ENCODE data around the gene APPL2.

APPL2 gene, protein sequence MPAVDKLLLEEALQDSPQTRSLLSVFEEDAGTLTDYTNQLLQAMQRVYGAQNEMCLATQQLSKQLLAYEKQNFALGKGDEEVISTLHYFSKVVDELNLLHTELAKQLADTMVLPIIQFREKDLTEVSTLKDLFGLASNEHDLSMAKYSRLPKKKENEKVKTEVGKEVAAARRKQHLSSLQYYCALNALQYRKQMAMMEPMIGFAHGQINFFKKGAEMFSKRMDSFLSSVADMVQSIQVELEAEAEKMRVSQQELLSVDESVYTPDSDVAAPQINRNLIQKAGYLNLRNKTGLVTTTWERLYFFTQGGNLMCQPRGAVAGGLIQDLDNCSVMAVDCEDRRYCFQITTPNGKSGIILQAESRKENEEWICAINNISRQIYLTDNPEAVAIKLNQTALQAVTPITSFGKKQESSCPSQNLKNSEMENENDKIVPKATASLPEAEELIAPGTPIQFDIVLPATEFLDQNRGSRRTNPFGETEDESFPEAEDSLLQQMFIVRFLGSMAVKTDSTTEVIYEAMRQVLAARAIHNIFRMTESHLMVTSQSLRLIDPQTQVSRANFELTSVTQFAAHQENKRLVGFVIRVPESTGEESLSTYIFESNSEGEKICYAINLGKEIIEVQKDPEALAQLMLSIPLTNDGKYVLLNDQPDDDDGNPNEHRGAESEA

DNA sequence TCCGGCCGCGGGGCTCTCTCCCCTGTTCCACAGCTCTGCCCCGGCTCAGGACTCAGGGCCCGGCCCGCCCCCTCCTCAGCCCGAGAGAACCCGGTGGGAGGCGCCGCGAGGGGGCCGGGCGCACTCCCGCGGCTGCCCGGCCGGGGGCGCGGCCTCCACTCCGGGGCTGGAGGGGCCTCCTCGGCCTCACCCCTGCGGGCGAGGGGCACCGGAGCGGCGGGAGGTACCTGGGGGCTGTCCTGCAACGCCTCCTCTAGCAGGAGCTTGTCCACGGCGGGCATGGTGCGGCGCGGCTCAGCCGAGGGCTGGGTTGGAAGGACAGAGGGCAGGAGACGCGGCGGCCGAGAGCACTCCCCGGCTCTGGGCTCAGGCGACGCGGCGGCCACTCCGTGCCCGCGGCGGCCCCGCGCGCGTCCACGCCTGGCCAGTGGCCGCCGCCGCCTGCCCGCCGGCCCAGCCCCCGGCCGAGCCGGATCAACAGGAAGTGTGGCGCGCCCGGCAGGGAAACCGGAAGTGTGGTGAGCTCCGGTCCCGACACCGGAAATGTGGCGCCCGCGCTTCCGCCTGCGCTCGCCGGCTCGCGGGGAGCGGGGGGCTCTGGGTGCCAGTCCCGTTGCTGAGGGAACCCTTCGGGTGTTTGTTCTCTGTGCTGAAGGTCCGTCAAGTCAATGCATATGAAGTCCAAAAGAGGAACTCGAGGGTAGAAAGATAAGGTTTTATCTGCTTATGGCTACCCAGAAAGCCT, at the start of gene APPL2:
APPL2 (minus strand) TSS at position 443 of the 745 bp plus-strand sequence; CDS start at position 281, 162 bp downstream.
- Histone ChIP-seq H3K9ac (ENCODE audit: low read depth, low read length) (peak within 1 kb of the TSS; percentile 66), H3K27ac (ENCODE audit: low read depth, low read length) (peak within 1 kb of the TSS; percentile 80), H3K4me3 (ENCODE audit: low read depth, low read length) (peak within 1 kb of the TSS; percentile 84), H3K36me3 (ENCODE audit: control insufficient read depth, insufficient read depth, low read length) (no peaks in the 10 kb centered on the region), H3K27me3 (ENCODE audit: control insufficient read depth, insufficient read depth, low read length) (no peaks in the 10 kb centered on the region), H3K9me3 (ENCODE audit: control insufficient read depth, insufficient read depth, low read length) (no peaks in the 10 kb centered on the region), H3K4me1 (ENCODE audit: control insufficient read depth, insufficient read depth, low read length) (peaks cover 5% of the 10 kb centered on the region)

- Histone ChIP-seq H3K9ac (ENCODE audit: low read depth, low read length) (no peak overlapping the region), H3K27ac (ENCODE audit: low read depth, low read length) (no peak overlapping the region), H3K27me3 (ENCODE audit: control insufficient read depth, insufficient read depth, low read length) (no peaks in the 10 kb centered on the region), H3K4me1 (ENCODE audit: control insufficient read depth, insufficient read depth, low read length) (no peaks in the 10 kb centered on the region), H3K4me3 (ENCODE audit: low read depth, low read length) (no peak overlapping the region), H3K36me3 (ENCODE audit: control insufficient read depth, insufficient read depth, low read length) (no peaks in the 10 kb centered on the region), H3K9me3 (ENCODE audit: control insufficient read depth, insufficient read depth, low read length) (no peaks in the 10 kb centered on the region)
These were observed 49.4 kb upstream of the APPL2 start for GRCh38 chr12:105285378-105285777.

DNA sequence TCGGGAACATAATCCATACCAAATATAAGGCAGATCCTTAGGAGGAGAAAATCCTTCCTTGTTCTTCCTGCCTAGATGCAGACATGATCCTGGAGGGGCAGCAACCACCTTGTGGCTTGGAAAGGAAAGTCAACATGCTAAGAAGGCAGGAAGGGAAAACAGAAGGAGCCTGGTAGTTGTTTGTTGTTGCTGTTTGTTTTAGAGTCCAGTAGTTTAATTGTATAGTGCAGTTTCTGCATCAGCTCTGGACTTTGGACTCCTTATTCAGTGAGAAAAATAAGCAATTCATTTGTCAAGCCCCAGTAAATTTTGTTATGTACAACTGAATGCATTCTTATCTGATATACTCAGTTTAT, 45.7 kb upstream of the APPL2 start:
- peak overlapping the region; percentile 60 for H3K27ac ChIP-seq (ENCODE audit: low read depth, low read length)
- H3K9me3 ChIP-seq (ENCODE audit: control insufficient read depth, insufficient read depth, low read length), result no peaks in the 10 kb centered on the region
- no peaks in the 10 kb centered on the region for H3K36me3 ChIP-seq (ENCODE audit: control insufficient read depth, insufficient read depth, low read length)
- H3K27me3 ChIP-seq (ENCODE audit: control insufficient read depth, insufficient read depth, low read length), result no peaks in the 10 kb centered on the region
- H3K4me3 ChIP-seq (ENCODE audit: low read depth, low read length), result no peak overlapping the region
- no peak overlapping the region for H3K9ac ChIP-seq (ENCODE audit: low read depth, low read length)
- 0 out of 2 replicates have a peak, but pooled peaks cover under 1% of the 10 kb centered on the region for H3K4me1 ChIP-seq (ENCODE audit: control insufficient read depth, insufficient read depth, low read length)

GRCh38 chr12:105280966-105281693, 45.2 kb upstream of the APPL2 start:
- Histone ChIP-seq H3K9me3 (ENCODE audit: control insufficient read depth, insufficient read depth, low read length) (no peaks in the 10 kb centered on the region), H3K4me3 (ENCODE audit: low read depth, low read length) (no peak overlapping the region), H3K9ac (ENCODE audit: low read depth, low read length) (no peak overlapping the region), H3K4me1 (ENCODE audit: control insufficient read depth, insufficient read depth, low read length) (peaks cover 6% of the 10 kb centered on the region; the same call in 1 of the 2 replicates), H3K27me3 (ENCODE audit: control insufficient read depth, insufficient read depth, low read length) (no peaks in the 10 kb centered on the region), H3K36me3 (ENCODE audit: control insufficient read depth, insufficient read depth, low read length) (no peaks in the 10 kb centered on the region), H3K27ac (ENCODE audit: low read depth, low read length) (peak overlapping the region; percentile 60)

DNA sequence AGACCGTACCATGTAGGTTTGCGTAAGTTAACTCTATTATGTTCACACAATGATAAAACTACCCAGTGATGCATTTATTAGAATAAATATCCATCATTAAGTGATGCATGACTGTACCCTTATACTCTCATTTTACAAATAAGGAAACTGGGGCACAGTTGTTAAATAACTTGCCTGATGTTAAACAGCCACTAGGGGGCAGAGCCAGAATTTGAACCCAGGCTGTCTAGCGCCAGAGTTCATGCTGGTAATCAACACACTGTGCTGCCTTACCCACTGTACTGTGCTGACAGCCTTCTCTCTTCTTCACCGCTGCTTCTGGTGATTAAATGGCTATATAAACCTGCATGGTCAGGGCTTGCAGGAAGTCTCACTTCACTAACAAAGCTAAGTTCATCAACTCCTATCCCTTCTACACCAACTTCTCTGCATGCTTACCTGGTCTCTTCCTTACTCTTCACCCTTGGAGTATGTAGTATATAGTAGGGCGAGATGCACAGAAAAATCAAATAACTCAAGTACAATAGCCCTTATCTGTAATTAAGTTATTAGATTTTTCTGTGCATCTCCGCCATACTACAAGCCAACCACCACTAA, 43.6 kb upstream of the APPL2 start:
- Histone ChIP-seq H3K9ac (ENCODE audit: low read depth, low read length) (no peak overlapping the region), H3K27me3 (ENCODE audit: control insufficient read depth, insufficient read depth, low read length) (no peaks in the 10 kb centered on the region), H3K27ac (ENCODE audit: low read depth, low read length) (no peak overlapping the region), H3K36me3 (ENCODE audit: control insufficient read depth, insufficient read depth, low read length) (no peaks in the 10 kb centered on the region), H3K4me3 (ENCODE audit: low read depth, low read length) (no peak overlapping the region), H3K4me1 (ENCODE audit: control insufficient read depth, insufficient read depth, low read length) (peaks cover 10% of the 10 kb centered on the region; the same call in 1 of the 2 replicates), H3K9me3 (ENCODE audit: control insufficient read depth, insufficient read depth, low read length) (no peaks in the 10 kb centered on the region)

DNA sequence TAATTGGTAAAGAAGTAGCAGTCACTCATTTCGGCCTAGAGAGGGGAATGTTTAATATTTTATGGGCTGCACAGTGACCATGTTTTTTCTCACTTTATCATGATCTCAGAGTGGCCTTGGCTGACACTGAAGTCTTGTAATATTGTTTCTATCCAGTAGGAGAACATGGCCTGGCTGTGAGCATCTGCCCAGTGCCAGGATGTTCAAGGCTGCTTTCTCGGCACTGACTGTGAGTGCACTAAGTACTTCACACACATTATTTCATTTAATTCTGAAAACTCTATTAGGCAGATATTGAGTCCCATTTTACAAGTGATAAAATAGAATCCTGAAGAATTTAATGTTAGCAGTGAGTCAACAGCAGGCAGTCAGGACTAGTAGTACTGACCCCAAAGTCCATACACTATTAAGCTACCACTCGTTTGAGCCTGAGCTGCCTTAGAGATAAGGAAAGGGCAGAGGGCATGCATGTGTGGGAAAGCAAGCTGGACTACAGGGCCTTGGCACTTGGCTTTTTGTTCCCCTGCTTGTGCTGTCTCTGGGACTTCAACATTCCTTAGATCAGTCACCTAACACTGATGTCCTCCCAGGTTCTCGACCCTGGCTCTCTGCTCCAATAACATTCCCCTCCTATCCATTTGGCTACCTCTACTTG, 42.2 kb upstream of the APPL2 start:
- H3K4me3 ChIP-seq (ENCODE audit: low read depth, low read length), result no peak overlapping the region
- peaks cover 10% of the 10 kb centered on the region; the same call in 1 of the 2 replicates for H3K4me1 ChIP-seq (ENCODE audit: control insufficient read depth, insufficient read depth, low read length)
- no peaks in the 10 kb centered on the region for H3K27me3 ChIP-seq (ENCODE audit: control insufficient read depth, insufficient read depth, low read length)
- no peaks in the 10 kb centered on the region for H3K9me3 ChIP-seq (ENCODE audit: control insufficient read depth, insufficient read depth, low read length)
- no peaks in the 10 kb centered on the region for H3K36me3 ChIP-seq (ENCODE audit: control insufficient read depth, insufficient read depth, low read length)
- H3K9ac ChIP-seq (ENCODE audit: low read depth, low read length), result no peak overlapping the region
- H3K27ac ChIP-seq (ENCODE audit: low read depth, low read length), result no peak overlapping the region

GRCh38 chr12:105275997-105276733, 40.2 kb upstream of the APPL2 start:
- Histone ChIP-seq H3K27me3 (ENCODE audit: control insufficient read depth, insufficient read depth, low read length) (no peaks in the 10 kb centered on the region), H3K9ac (ENCODE audit: low read depth, low read length) (no peak overlapping the region), H3K4me3 (ENCODE audit: low read depth, low read length) (no peak overlapping the region), H3K4me1 (ENCODE audit: control insufficient read depth, insufficient read depth, low read length) (peaks cover 10% of the 10 kb centered on the region; the same call in 1 of the 2 replicates), H3K9me3 (ENCODE audit: control insufficient read depth, insufficient read depth, low read length) (no peaks in the 10 kb centered on the region), H3K27ac (ENCODE audit: low read depth, low read length) (no peak overlapping the region), H3K36me3 (ENCODE audit: control insufficient read depth, insufficient read depth, low read length) (no peaks in the 10 kb centered on the region)

DNA sequence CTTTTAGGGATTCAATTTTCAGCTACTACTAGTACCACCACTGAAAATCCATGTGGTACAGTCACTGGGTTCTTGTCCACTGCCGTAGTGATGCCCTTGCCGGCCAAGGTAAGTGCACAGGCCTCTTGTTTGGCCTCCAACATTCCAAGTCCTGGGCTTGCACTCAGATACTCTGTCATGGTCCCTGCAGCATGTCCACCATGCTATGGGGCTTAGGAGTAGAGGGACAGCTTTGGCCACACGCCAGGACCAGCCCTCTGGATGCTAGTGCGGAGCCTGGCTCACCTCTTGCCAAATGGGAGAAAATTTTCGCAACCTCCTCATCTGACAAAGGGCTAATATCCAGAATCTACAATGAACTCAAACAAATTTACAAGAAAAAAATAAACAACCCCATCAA, 38.6 kb upstream of the APPL2 start:
- no peak overlapping the region for H3K4me3 ChIP-seq (ENCODE audit: low read depth, low read length)
- no peak overlapping the region for H3K27ac ChIP-seq (ENCODE audit: low read depth, low read length)
- no peaks in the 10 kb centered on the region for H3K36me3 ChIP-seq (ENCODE audit: control insufficient read depth, insufficient read depth, low read length)
- H3K9ac ChIP-seq (ENCODE audit: low read depth, low read length), result no peak overlapping the region
- H3K4me1 ChIP-seq (ENCODE audit: control insufficient read depth, insufficient read depth, low read length), result peaks cover 10% of the 10 kb centered on the region; the same call in 1 of the 2 replicates
- no peaks in the 10 kb centered on the region for H3K9me3 ChIP-seq (ENCODE audit: control insufficient read depth, insufficient read depth, low read length)
- no peaks in the 10 kb centered on the region for H3K27me3 ChIP-seq (ENCODE audit: control insufficient read depth, insufficient read depth, low read length)

DNA sequence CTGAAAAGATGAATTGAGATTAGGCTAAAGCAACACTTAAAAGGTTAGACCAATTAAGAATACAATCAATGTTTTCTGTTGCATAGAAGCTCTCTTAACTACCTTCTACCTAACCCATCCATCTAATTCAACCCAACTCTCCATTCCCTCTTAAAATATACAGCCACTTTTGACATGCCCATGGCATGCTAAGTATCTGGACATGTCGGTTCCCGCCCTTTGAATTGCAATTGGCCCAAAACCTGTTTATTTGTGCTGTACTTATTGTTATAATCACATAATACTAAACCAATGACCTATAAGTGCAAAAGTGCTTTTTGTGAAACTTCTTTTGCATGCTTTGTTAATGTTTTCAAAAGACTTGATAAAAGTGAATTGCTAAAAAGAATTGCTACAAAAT, 37.6 kb upstream of the APPL2 start:
- Histone ChIP-seq H3K4me1 (ENCODE audit: control insufficient read depth, insufficient read depth, low read length) (peaks cover 10% of the 10 kb centered on the region; the same call in 1 of the 2 replicates), H3K4me3 (ENCODE audit: low read depth, low read length) (no peak overlapping the region), H3K9me3 (ENCODE audit: control insufficient read depth, insufficient read depth, low read length) (no peaks in the 10 kb centered on the region), H3K9ac (ENCODE audit: low read depth, low read length) (no peak overlapping the region), H3K27ac (ENCODE audit: low read depth, low read length) (no peak overlapping the region), H3K27me3 (ENCODE audit: control insufficient read depth, insufficient read depth, low read length) (no peaks in the 10 kb centered on the region), H3K36me3 (ENCODE audit: control insufficient read depth, insufficient read depth, low read length) (no peaks in the 10 kb centered on the region)
